ENCODE results near the gene DHRS9. TPM values are rescaled to one million over a fixed set of nuclear protein-coding genes. Genes with fewer than 3 reads are reported as not detected.

Gene DHRS9
- total RNA-seq, 2 experiments from 2014 or later: not detected

DNA sequence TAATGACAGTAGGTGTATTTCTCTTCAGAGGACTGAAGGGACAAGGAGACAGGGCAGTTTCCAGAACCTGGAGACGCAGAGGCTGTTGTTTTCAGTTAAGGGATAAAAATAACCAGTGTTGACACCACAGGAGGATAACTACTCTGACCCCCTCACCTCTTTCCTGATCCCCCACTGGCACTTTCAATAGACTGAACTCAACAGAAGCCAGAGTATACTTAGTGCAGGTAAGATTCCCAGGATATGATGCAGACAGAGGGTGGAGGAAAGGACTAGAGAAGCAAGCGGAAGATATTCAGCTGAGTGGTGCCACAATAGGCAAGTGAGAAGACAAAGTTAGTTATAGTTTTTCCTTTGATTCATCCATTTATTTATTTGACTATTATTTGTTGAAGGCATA, 19.8 kb downstream of the DHRS9 start:
- no peak overlapping the region for H3K4me3 Mint-ChIP-seq
- peaks cover 2% of the 10 kb centered on the region for H3K27me3 Mint-ChIP-seq
- TF ChIP-seq, protein P1, sequence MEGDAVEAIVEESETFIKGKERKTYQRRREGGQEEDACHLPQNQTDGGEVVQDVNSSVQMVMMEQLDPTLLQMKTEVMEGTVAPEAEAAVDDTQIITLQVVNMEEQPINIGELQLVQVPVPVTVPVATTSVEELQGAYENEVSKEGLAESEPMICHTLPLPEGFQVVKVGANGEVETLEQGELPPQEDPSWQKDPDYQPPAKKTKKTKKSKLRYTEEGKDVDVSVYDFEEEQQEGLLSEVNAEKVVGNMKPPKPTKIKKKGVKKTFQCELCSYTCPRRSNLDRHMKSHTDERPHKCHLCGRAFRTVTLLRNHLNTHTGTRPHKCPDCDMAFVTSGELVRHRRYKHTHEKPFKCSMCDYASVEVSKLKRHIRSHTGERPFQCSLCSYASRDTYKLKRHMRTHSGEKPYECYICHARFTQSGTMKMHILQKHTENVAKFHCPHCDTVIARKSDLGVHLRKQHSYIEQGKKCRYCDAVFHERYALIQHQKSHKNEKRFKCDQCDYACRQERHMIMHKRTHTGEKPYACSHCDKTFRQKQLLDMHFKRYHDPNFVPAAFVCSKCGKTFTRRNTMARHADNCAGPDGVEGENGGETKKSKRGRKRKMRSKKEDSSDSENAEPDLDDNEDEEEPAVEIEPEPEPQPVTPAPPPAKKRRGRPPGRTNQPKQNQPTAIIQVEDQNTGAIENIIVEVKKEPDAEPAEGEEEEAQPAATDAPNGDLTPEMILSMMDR (IDR thresholded peaks at IDR 0.05): no peak
- no peaks in the 10 kb centered on the region for H3K9me3 Mint-ChIP-seq
- ATAC-seq: no peak
- no peak overlapping the region for H3K27ac Mint-ChIP-seq
- H3K4me1 Mint-ChIP-seq (ENCODE audit: low read depth): no peaks in the 10 kb centered on the region
- intact Hi-C loops (cut with micrococcal nuclease): no loop called here
- CTCF ChIA-PET: interaction anchor here (3.0 kb wide), 1 partner anchor 20 kb away, joined by 10 read pairs; no protein-coding TSS in a partner anchor
- no peak for DNase-seq
- H3K36me3 Mint-ChIP-seq (ENCODE audit: low read depth): peaks cover 2% of the 10 kb centered on the region
- POLR2A ChIA-PET: no interaction called here

DNA sequence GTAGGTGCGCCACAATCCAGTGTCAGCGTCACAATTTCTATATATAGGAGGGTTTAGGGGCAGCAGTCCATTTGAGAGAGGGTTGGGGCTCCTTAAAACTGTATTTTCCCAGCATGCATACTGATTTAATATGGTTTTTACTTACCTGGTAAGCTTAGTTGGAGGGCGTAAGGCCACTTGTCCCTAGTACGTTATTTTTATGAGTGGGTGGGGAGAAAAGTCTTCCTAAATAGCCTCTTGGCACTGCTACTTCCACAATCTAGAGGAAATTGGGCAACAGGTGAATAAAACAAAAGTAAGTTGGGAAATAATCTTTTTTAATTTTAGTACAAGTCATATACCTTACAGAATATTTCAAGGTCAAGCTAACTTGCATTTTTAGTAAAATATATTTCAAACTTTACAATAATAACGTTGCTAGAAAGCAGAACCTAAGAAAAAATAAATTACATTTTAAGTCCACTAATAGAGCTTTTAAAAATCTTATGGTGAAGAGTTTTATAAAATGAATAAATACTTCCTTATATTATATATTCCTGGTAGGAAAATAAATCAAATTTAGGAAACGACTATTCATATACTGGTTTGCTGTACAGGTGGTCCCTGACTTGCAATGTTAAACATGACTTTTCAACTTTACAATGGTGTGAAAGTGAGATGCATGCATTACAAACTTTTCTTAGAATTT, 20.9 kb downstream of the DHRS9 start:
- Mint-ChIP-seq H3K9me3 (no peaks in the 10 kb centered on the region), H3K4me1 (ENCODE audit: low read depth) (peaks cover 1% of the 10 kb centered on the region), H3K27me3 (peaks cover 2% of the 10 kb centered on the region), H3K27ac (no peak overlapping the region), H3K36me3 (ENCODE audit: low read depth) (peaks cover 2% of the 10 kb centered on the region), H3K4me3 (no peak overlapping the region)
- POLR2A ChIA-PET: no interaction called here
- ATAC-seq: no peak
- TF ChIP-seq, protein P1 (IDR thresholded peaks at IDR 0.05): no peak
- DNase-seq: no peak
- intact Hi-C loops (cut with micrococcal nuclease): no loop called here
- CTCF ChIA-PET: interaction anchor here (3.0 kb wide), 1 partner anchor 19 kb away, joined by 10 read pairs; no protein-coding TSS in a partner anchor

DNA sequence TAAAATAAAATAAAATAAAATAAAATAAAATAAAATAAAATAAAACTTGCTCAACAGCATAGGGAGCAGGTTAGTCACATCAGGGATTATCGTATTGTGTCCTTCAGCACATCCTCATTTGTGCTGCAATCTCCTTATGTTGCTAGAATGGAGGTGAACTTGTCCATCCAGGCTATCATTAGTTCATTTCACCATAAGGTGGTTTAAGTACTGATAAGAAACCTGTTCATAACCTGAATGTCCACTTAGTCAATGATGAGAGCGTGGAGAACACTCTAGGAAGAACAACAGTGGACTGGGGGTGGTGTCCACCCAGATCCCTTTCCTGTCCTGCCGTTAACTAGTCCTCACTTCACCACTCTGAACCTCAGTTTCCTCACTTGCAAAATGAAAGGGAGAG, 21.9 kb downstream of the DHRS9 start:
- H3K4me3 Mint-ChIP-seq: no peak overlapping the region
- intact Hi-C loops (cut with micrococcal nuclease): no loop called here
- H3K27ac Mint-ChIP-seq: no peak overlapping the region
- DNase-seq (no peak), ATAC-seq (no peak)
- TF ChIP-seq, protein P1 (IDR thresholded peaks at IDR 0.05): no peak
- peaks cover 11% of the 10 kb centered on the region for H3K4me1 Mint-ChIP-seq (ENCODE audit: low read depth)
- ChIA-PET CTCF (interaction anchor here (3.0 kb wide), 1 partner anchor 18 kb away, joined by 10 read pairs; no protein-coding TSS in a partner anchor), POLR2A (no interaction called here)
- peaks cover 2% of the 10 kb centered on the region for H3K27me3 Mint-ChIP-seq
- no peaks in the 10 kb centered on the region for H3K9me3 Mint-ChIP-seq
- H3K36me3 Mint-ChIP-seq (ENCODE audit: low read depth): no peaks in the 10 kb centered on the region

DNA sequence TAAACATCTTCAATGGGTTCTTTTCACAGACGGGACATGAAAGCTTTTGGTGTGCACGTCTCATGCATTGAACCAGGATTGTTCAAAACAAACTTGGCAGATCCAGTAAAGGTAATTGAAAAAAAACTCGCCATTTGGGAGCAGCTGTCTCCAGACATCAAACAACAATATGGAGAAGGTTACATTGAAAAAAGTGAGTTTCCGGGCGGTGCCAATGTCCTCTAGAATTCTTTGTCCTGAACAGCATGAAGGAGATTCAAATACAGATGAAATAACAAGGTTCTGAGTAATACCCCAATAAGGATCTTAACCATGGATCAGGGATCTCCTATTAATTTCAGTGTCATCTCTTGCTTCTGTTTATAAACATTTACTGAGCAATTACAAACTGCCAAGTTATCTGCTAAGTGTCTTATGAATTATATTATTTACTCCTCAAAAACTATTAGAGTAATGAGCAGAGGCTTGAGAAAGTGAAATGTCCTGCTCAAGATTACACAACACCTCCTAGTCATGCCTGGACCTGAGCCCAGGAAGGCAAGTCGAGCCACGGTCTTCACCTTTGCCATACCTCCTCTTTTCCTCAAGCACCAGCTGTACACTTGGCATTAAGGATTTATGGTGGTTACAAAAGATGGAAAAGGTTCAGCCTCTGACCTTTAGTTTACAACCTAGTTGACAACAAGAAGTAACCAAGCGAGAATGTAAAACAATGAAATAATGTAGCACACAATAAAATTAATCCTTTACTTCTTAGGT, 22.6 kb downstream of the DHRS9 start:
- CTCF ChIA-PET: no interaction called here
- TF ChIP-seq, protein P1 (IDR thresholded peaks at IDR 0.05): no peak
- peaks cover 2% of the 10 kb centered on the region for H3K27me3 Mint-ChIP-seq
- H3K36me3 Mint-ChIP-seq (ENCODE audit: low read depth): no peaks in the 10 kb centered on the region
- POLR2A ChIA-PET: no interaction called here
- ATAC-seq: no peak
- no peak for DNase-seq
- peaks cover 13% of the 10 kb centered on the region for H3K4me1 Mint-ChIP-seq (ENCODE audit: low read depth)
- intact Hi-C loops (cut with micrococcal nuclease): no loop called here
- no peak overlapping the region for H3K27ac Mint-ChIP-seq
- no peak overlapping the region for H3K4me3 Mint-ChIP-seq
- H3K9me3 Mint-ChIP-seq: no peaks in the 10 kb centered on the region

DNA sequence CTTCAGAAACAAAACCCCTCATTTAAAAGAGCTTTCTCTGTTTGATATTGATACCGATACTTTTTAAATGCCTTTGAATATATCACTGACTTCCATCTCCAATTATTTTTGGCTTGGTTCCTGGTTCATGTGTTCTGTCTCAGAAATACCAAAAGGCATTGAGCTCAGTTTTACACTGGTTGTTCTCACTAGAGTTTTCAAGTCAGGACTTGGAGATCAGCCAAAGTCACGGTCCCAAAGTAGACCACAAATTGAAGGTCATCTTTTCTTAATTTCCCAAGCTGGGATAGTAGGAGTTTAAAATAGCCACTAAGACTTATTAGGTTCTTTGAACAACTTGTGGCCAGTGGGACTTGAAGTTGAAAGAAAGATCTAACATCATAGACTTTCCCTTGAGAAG, 24.2 kb downstream of the DHRS9 start:
- H3K27me3 Mint-ChIP-seq: peaks cover 2% of the 10 kb centered on the region
- H3K9me3 Mint-ChIP-seq: no peaks in the 10 kb centered on the region
- H3K4me1 Mint-ChIP-seq (ENCODE audit: low read depth): peaks cover 13% of the 10 kb centered on the region
- TF ChIP-seq, protein P1 (IDR thresholded peaks at IDR 0.05): no peak
- H3K4me3 Mint-ChIP-seq: no peak overlapping the region
- H3K36me3 Mint-ChIP-seq (ENCODE audit: low read depth): no peaks in the 10 kb centered on the region
- H3K27ac Mint-ChIP-seq: no peak overlapping the region
- ATAC-seq (no peak), DNase-seq (no peak)
- ChIA-PET CTCF (interaction anchor here (1.4 to 1.7 kb wide), 2 partner anchors 12 to 16 kb away, joined by 3 to 11 read pairs; no protein-coding TSS in a partner anchor), POLR2A (no interaction called here)
- intact Hi-C loops (cut with micrococcal nuclease): no loop called here
